MCF 10A (cell line): ENCODE measurements around the gene CRYZ. TPM values are rescaled to one million over a fixed set of nuclear protein-coding genes. Genes with fewer than 3 reads are reported as not detected.

Source experiments
- Bru-seq: library from RNA; stranded (reverse); fragments of 400-500 nt; gene quantifications from one replicate; lab custom pipeline; 2021; lab: Mats Ljungman, UMichigan
- BruChase-seq, 2 experiments: library from RNA; stranded (reverse); fragments of 400-500 nt; gene quantifications; one replicate each; lab custom pipeline; 2021; lab: Mats Ljungman, UMichigan
- BruUV-seq: library from RNA; stranded (reverse); fragments of 400-500 nt; replicated peaks from 2 replicates; lab custom pipeline; 2021; lab: Mats Ljungman, UMichigan
- CTCF ChIA-PET: fragments of 300-600 bp; sonication (Branson Sonifier 250); formaldehyde crosslinking; extraction: SDS; loops from one replicate; lab custom pipeline; 2021; ENCODE audit warnings: antibody characterized with exemption, inconsistent platforms; lab: Yijun Ruan, JAX
- POLR2A ChIA-PET: fragments of 300-600, 350-650 bp; sonication (Branson Sonifier 250); formaldehyde crosslinking; extraction: SDS; loops from one replicate; lab custom pipeline; 2020; ENCODE audit warnings: antibody characterized with exemption, inconsistent platforms; lab: Yijun Ruan, JAX
- DNase-seq: peaks from one replicate; pipeline ENCODE4 v3.0.0-alpha.2; 2018; ENCODE audit not compliant: unreplicated experiment
- H3K27ac Mint-ChIP-seq: one replicate; pipeline ENCODE4 v1.8.0; 2022; ENCODE audit warnings: mild to moderate bottlenecking, low read depth, mixed read lengths; ENCODE audit not compliant: unreplicated experiment
- H3K27me3 Mint-ChIP-seq: one replicate; pipeline ENCODE4 v1.8.0; 2022; ENCODE audit warnings: mixed read lengths; ENCODE audit not compliant: insufficient read depth, unreplicated experiment
- H3K36me3 Mint-ChIP-seq: one replicate; pipeline ENCODE4 v1.8.0; 2022; ENCODE audit warnings: mild to moderate bottlenecking, moderate library complexity, mixed read lengths; ENCODE audit not compliant: insufficient read depth, unreplicated experiment
- H3K4me1 Mint-ChIP-seq: one replicate; pipeline ENCODE4 v1.8.0; 2022; ENCODE audit warnings: mixed read lengths; ENCODE audit not compliant: insufficient read depth, unreplicated experiment
- H3K4me3 Mint-ChIP-seq: one replicate; pipeline ENCODE4 v1.8.0; 2022; ENCODE audit warnings: mild to moderate bottlenecking, moderate library complexity, mixed read lengths; ENCODE audit not compliant: unreplicated experiment
- H3K9me3 Mint-ChIP-seq: one replicate; pipeline ENCODE4 v1.8.0; 2022; ENCODE audit warnings: mixed read lengths; ENCODE audit not compliant: unreplicated experiment
- CTCF ChIP-seq: fragments of 200-600 bp; IDR thresholded peaks from one replicate; pipeline ENCODE4 v1.8.0; 2022; ENCODE audit warnings: antibody characterized with exemption, mild to moderate bottlenecking; ENCODE audit not compliant: unreplicated experiment
- intact Hi-C: fragments of 100-400 bp; cut with micrococcal nuclease; formaldehyde crosslinking; loops from 2 replicates; pipeline ENCODE4 v1.14.1; 2022
- long read RNA-seq: library from polyadenylated mRNA; stranded (forward); transcript quantifications from one replicate; pipeline ENCODE4 v2.0.0, GENCODE V29; 2022
- total RNA-seq: library from RNA; stranded (reverse); gene quantifications from 2 replicates; pipeline ENCODE4 v1.2.3, GENCODE V29; 2022

Gene CRYZ
- total RNA-seq (5.8 and 7.7 TPM in 2 replicates), Bru-seq, nascent RNA (percentile 48 among the genes with signal in this experiment), BruChase-seq, experiment 1, labeled RNA remaining after a 6-hour chase (percentile 52 among the genes with signal in this experiment), BruChase-seq, experiment 2, labeled RNA remaining after a 2-hour chase (percentile 57 among the genes with signal in this experiment)
- long read RNA-seq, transcript CRYZ-201 (9 exons, 1,888 nt), result major isoform, 14 of 19 reads
- long read RNA-seq, partial matches to known transcripts, result 0 of 19 reads
- long read RNA-seq, other reads (novel, unspliced or antisense), result 1 of 19 reads

- BruUV-seq, result TSS peak; percentile 60
- CTCF ChIA-PET, result interaction anchor here (0.5 to 1.7 kb wide), 24 partner anchors 10 to 1251 kb away, joined by 3 to 9 read pairs (median 3); no protein-coding TSS in a partner anchor
- peak within 1 kb of the TSS; percentile 91 for H3K27ac Mint-ChIP-seq
- intact Hi-C loops, result no loop called here
- no peaks in the 10 kb centered on the region for H3K27me3 Mint-ChIP-seq
- H3K4me1 Mint-ChIP-seq, result peaks cover 21% of the 10 kb centered on the region
- H3K4me3 Mint-ChIP-seq, result peak within 1 kb of the TSS; percentile 81
- TF ChIP-seq CTCF, result no peak
- peak; percentile 96 for DNase-seq
- no peaks in the 10 kb centered on the region for H3K9me3 Mint-ChIP-seq
- H3K36me3 Mint-ChIP-seq, result peaks cover 14% of the 10 kb centered on the region
- POLR2A ChIA-PET, result interaction anchor here (0.6 to 1.5 kb wide), 8 partner anchors 15 to 534 kb away, joined by 3 to 6 read pairs (median 4); no protein-coding TSS in a partner anchor
Measured at GRCh38 chr1:74732960-74733603, at the start of gene CRYZ, which contains the start of gene TYW3. Gene CRYZ (minus strand): TSS chr1:74733050. CDS start chr1:74724821, 8,229 bp downstream. Gene TYW3 (plus strand): TSS chr1:74733152. CDS start chr1:74733245, 93 bp downstream.

- ChIA-PET CTCF (interaction anchor here (0.7 to 0.9 kb wide), 2 partner anchors 8 to 423 kb away, joined by 3 read pairs; no protein-coding TSS in a partner anchor), POLR2A (no interaction called here)
- BruUV-seq, result no TSS peak
- Mint-ChIP-seq H3K4me1 (no peaks in the 10 kb centered on the region), H3K4me3 (no peak overlapping the region), H3K27me3 (peaks cover 34% of the 10 kb centered on the region), H3K9me3 (no peaks in the 10 kb centered on the region), H3K27ac (no peak overlapping the region), H3K36me3 (no peaks in the 10 kb centered on the region)
- TF ChIP-seq CTCF, result no peak
- intact Hi-C loops, result no loop called here
- no peak for DNase-seq
Measured at GRCh38 chr1:74780594-74780993, 47.7 kb upstream of the CRYZ start.

- ChIA-PET POLR2A (no interaction called here), CTCF (no interaction called here)
- Mint-ChIP-seq H3K27me3 (peaks cover 29% of the 10 kb centered on the region), H3K4me1 (no peaks in the 10 kb centered on the region), H3K27ac (no peak overlapping the region), H3K9me3 (no peaks in the 10 kb centered on the region), H3K4me3 (no peak overlapping the region), H3K36me3 (no peaks in the 10 kb centered on the region)
- no peak for DNase-seq
- BruUV-seq, result no TSS peak
- TF ChIP-seq CTCF, result no peak
- intact Hi-C loops, result loop anchor here (10.0 kb wide), 1 partner anchor 855 kb away; no protein-coding TSS in a partner anchor
Measured at GRCh38 chr1:74779750-74780149, 46.9 kb upstream of the CRYZ start.

GRCh38 chr1:74777525-74777924, 44.7 kb upstream of the CRYZ start:
- ChIA-PET CTCF (interaction anchor here (0.5 to 4.2 kb wide), 3 partner anchors 247 to 426 kb away, joined by 3 to 35 read pairs (median 4); no protein-coding TSS in a partner anchor), POLR2A (no interaction called here)
- H3K4me1 Mint-ChIP-seq, result peaks cover 4% of the 10 kb centered on the region
- H3K27ac Mint-ChIP-seq, result no peak overlapping the region
- no peak overlapping the region for H3K4me3 Mint-ChIP-seq
- no peak for DNase-seq
- no peaks in the 10 kb centered on the region for H3K36me3 Mint-ChIP-seq
- TF ChIP-seq CTCF, result no peak
- intact Hi-C loops, result loop anchor here (10.0 kb wide), 1 partner anchor 857 kb away; no protein-coding TSS in a partner anchor
- no peaks in the 10 kb centered on the region for H3K9me3 Mint-ChIP-seq
- no TSS peak for BruUV-seq
- H3K27me3 Mint-ChIP-seq, result peaks cover 20% of the 10 kb centered on the region
